ENCODE measurements around the gene KLHL42. TPM values are rescaled to one million over a fixed set of nuclear protein-coding genes. Genes with fewer than 3 reads are reported as not detected.
A peak's percentile ranks its signal among the peaks of the same experiment; 100 is the strongest.
"Not testable (repeated sequence)": the region's sequence is repeated elsewhere in the genome, so short reads cannot be mapped to it uniquely, and the experiment has no call there.

KLHL42 gene
- total RNA-seq (2014; rRNA removed; shearing (Covaris generic); ENCODE audit: low replicate concordance) = 23.7 and 43.9 TPM in 2 replicates

DNA sequence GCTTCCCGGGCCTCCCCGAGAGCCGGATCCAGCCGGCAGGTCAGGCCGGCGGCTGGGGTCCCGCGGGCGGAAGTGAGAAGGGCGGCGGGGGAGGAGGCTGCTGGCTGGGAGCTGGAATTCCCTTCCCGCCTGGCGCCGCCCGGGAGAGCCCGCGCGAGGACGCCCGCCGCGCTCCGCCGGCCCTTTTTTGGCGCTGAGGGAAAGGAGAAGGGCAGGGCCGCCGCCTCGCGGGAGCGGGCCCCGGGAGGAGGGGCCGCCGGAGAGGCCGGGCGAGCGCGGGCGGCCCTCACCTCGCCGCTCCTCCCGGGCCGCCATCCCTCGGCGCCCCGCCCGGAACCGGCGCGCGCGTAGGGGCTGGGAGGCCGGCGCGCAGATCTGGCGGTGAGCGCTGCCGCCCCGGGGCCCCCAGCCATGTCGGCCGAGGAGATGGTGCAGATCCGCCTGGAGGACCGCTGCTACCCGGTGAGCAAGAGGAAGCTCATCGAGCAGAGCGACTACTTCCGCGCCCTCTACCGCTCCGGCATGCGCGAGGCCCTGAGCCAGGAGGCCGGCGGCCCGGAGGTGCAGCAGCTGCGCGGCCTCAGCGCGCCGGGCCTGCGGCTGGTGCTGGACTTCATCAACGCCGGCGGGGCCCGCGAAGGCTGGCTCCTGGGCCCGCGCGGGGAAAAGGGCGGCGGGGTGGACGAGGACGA, at the start of gene KLHL42, which contains the start of gene MANSC4:
Gene KLHL42 (plus strand): TSS at position 314 of the 692 bp plus-strand sequence. CDS start 98 bp downstream, at position 412.
Gene MANSC4 (minus strand): TSS at position 317 of the 692 bp plus-strand sequence. CDS start 8,960 bp downstream, outside the sequence.
- H3K4me3 ChIP-seq (ENCODE audit: low read length) = peak within 1 kb of the TSS; percentile 90
- DNase-seq = peak; percentile 88
- H2AFZ ChIP-seq (ENCODE audit: low read length) = peak within 1 kb of the TSS; percentile 42; the same call in 1 of the 2 replicates
- H3K27me3 ChIP-seq (ENCODE audit: low read length) = no peaks in the 10 kb centered on the region
- peak within 1 kb of the TSS; percentile 88 for H3K4me2 ChIP-seq (ENCODE audit: low read depth, low read length, poor library complexity, severe bottlenecking)
- no peaks in the 10 kb centered on the region for H3K9me2 ChIP-seq (replicated peaks; ENCODE audit: insufficient read depth, low read length)
- H3K27ac ChIP-seq (ENCODE audit: low read length) = peak within 1 kb of the TSS; percentile 51
- H4K20me1 ChIP-seq (ENCODE audit: insufficient read depth, low read depth, low read length) = no peaks in the 10 kb centered on the region
- H3K36me3 ChIP-seq (ENCODE audit: insufficient read depth, low read length) = peaks cover 4% of the 10 kb centered on the region
- peak within 1 kb of the TSS; percentile 88 for H3K9ac ChIP-seq (ENCODE audit: low read length)
- peaks cover 52% of the 10 kb centered on the region for H3K79me2 ChIP-seq (ENCODE audit: low read length)
- peaks cover 34% of the 10 kb centered on the region for H3K4me1 ChIP-seq (ENCODE audit: low read length)
- no peaks in the 10 kb centered on the region for H3K9me3 ChIP-seq (ENCODE audit: low read length)

GRCh38 chr12:27732281-27732680, 47.8 kb upstream of the KLHL42 start:
- DNase-seq = peak; percentile 66
- no peak overlapping the region for H3K27ac ChIP-seq (ENCODE audit: low read length)
- peaks cover 18% of the 10 kb centered on the region; the same call in 1 of the 2 replicates for H3K36me3 ChIP-seq (ENCODE audit: insufficient read depth, low read length)
- H3K9me2 ChIP-seq (replicated peaks; ENCODE audit: insufficient read depth, low read length) = no peaks in the 10 kb centered on the region
- H3K9ac ChIP-seq (ENCODE audit: low read length) = no peak overlapping the region
- H3K79me2 ChIP-seq (ENCODE audit: low read length) = peaks cover 51% of the 10 kb centered on the region
- H2AFZ ChIP-seq (ENCODE audit: low read length) = no peak overlapping the region
- no peaks in the 10 kb centered on the region for H3K27me3 ChIP-seq (ENCODE audit: low read length)
- no peak overlapping the region for H3K4me2 ChIP-seq (ENCODE audit: low read depth, low read length, poor library complexity, severe bottlenecking)
- H3K4me3 ChIP-seq (ENCODE audit: low read length) = no peak overlapping the region
- no peaks in the 10 kb centered on the region for H3K9me3 ChIP-seq (ENCODE audit: low read length)
- no peaks in the 10 kb centered on the region for H3K4me1 ChIP-seq (ENCODE audit: low read length)
- no peaks in the 10 kb centered on the region for H4K20me1 ChIP-seq (ENCODE audit: insufficient read depth, low read depth, low read length)

- Histone ChIP-seq H3K27me3 (ENCODE audit: low read length) (no peaks in the 10 kb centered on the region), H3K9me3 (ENCODE audit: low read length) (no peaks in the 10 kb centered on the region), H4K20me1 (ENCODE audit: insufficient read depth, low read depth, low read length) (no peaks in the 10 kb centered on the region), H3K79me2 (ENCODE audit: low read length) (peaks cover 45% of the 10 kb centered on the region), H3K27ac (ENCODE audit: low read length) (no peak overlapping the region), H3K9me2 (replicated peaks; ENCODE audit: insufficient read depth, low read length) (no peaks in the 10 kb centered on the region), H3K4me1 (ENCODE audit: low read length) (no peaks in the 10 kb centered on the region), H2AFZ (ENCODE audit: low read length) (no peak overlapping the region), H3K4me2 (ENCODE audit: low read depth, low read length, poor library complexity, severe bottlenecking) (no peak overlapping the region), H3K4me3 (ENCODE audit: low read length) (no peak overlapping the region), H3K36me3 (ENCODE audit: insufficient read depth, low read length) (peaks cover 24% of the 10 kb centered on the region; the same call in 1 of the 2 replicates), H3K9ac (ENCODE audit: low read length) (no peak overlapping the region)
- peak; percentile 74 for DNase-seq
Measured at GRCh38 chr12:27733052-27733656, 46.9 kb upstream of the KLHL42 start.

- no peak for DNase-seq
- H3K27me3 ChIP-seq (ENCODE audit: low read length) = no peaks in the 10 kb centered on the region
- no peak overlapping the region for H3K4me2 ChIP-seq (ENCODE audit: low read depth, low read length, poor library complexity, severe bottlenecking)
- peaks cover 25% of the 10 kb centered on the region; the same call in 1 of the 2 replicates for H3K36me3 ChIP-seq (ENCODE audit: insufficient read depth, low read length)
- no peaks in the 10 kb centered on the region for H3K4me1 ChIP-seq (ENCODE audit: low read length)
- no peaks in the 10 kb centered on the region for H4K20me1 ChIP-seq (ENCODE audit: insufficient read depth, low read depth, low read length)
- H2AFZ ChIP-seq (ENCODE audit: low read length) = no peak overlapping the region
- H3K9ac ChIP-seq (ENCODE audit: low read length) = no peak overlapping the region
- no peaks in the 10 kb centered on the region for H3K9me2 ChIP-seq (replicated peaks; ENCODE audit: insufficient read depth, low read length)
- no peak overlapping the region for H3K27ac ChIP-seq (ENCODE audit: low read length)
- H3K9me3 ChIP-seq (ENCODE audit: low read length) = no peaks in the 10 kb centered on the region
- no peak overlapping the region for H3K4me3 ChIP-seq (ENCODE audit: low read length)
- peaks cover 39% of the 10 kb centered on the region for H3K79me2 ChIP-seq (ENCODE audit: low read length)
Measured at GRCh38 chr12:27733791-27734190, 46.2 kb upstream of the KLHL42 start.

- not testable (repeated sequence) for H3K9ac ChIP-seq (ENCODE audit: low read length); H3K27me3 ChIP-seq (ENCODE audit: low read length); H3K9me2 ChIP-seq (replicated peaks; ENCODE audit: insufficient read depth, low read length); H3K4me3 ChIP-seq (ENCODE audit: low read length); H3K9me3 ChIP-seq (ENCODE audit: low read length); H2AFZ ChIP-seq (ENCODE audit: low read length); H4K20me1 ChIP-seq (ENCODE audit: insufficient read depth, low read depth, low read length); DNase-seq; H3K4me1 ChIP-seq (ENCODE audit: low read length); H3K27ac ChIP-seq (ENCODE audit: low read length); H3K4me2 ChIP-seq (ENCODE audit: low read depth, low read length, poor library complexity, severe bottlenecking)
- Histone ChIP-seq H3K36me3 (ENCODE audit: insufficient read depth, low read length) (peaks cover 27% of the 10 kb centered on the region; the same call in 1 of the 2 replicates), H3K79me2 (ENCODE audit: low read length) (peaks cover 34% of the 10 kb centered on the region)
Measured at GRCh38 chr12:27734321-27734720, 45.7 kb upstream of the KLHL42 start.

- H3K4me3 ChIP-seq (ENCODE audit: low read length) = no peak overlapping the region
- H3K9me2 ChIP-seq (replicated peaks; ENCODE audit: insufficient read depth, low read length) = no peaks in the 10 kb centered on the region
- H3K9ac ChIP-seq (ENCODE audit: low read length) = no peak overlapping the region
- no peak overlapping the region for H3K4me2 ChIP-seq (ENCODE audit: low read depth, low read length, poor library complexity, severe bottlenecking)
- no peaks in the 10 kb centered on the region for H3K9me3 ChIP-seq (ENCODE audit: low read length)
- H3K27me3 ChIP-seq (ENCODE audit: low read length) = no peaks in the 10 kb centered on the region
- H3K27ac ChIP-seq (ENCODE audit: low read length) = no peak overlapping the region
- no peak overlapping the region for H2AFZ ChIP-seq (ENCODE audit: low read length)
- peaks cover 53% of the 10 kb centered on the region for H3K79me2 ChIP-seq (ENCODE audit: low read length)
- DNase-seq = no peak
- H4K20me1 ChIP-seq (ENCODE audit: insufficient read depth, low read depth, low read length) = no peaks in the 10 kb centered on the region
- no peaks in the 10 kb centered on the region for H3K4me1 ChIP-seq (ENCODE audit: low read length)
- H3K36me3 ChIP-seq (ENCODE audit: insufficient read depth, low read length) = peaks cover 24% of the 10 kb centered on the region; the same call in 1 of the 2 replicates
Measured at GRCh38 chr12:27743601-27744000, 36.4 kb upstream of the KLHL42 start.

GRCh38 chr12:27745734-27746133, 34.3 kb upstream of the KLHL42 start:
- not testable (repeated sequence) for DNase-seq; H4K20me1 ChIP-seq (ENCODE audit: insufficient read depth, low read depth, low read length); H3K9me3 ChIP-seq (ENCODE audit: low read length); H3K27ac ChIP-seq (ENCODE audit: low read length); H3K4me1 ChIP-seq (ENCODE audit: low read length); H3K4me3 ChIP-seq (ENCODE audit: low read length); H3K4me2 ChIP-seq (ENCODE audit: low read depth, low read length, poor library complexity, severe bottlenecking); H2AFZ ChIP-seq (ENCODE audit: low read length); H3K9me2 ChIP-seq (replicated peaks; ENCODE audit: insufficient read depth, low read length); H3K9ac ChIP-seq (ENCODE audit: low read length); H3K27me3 ChIP-seq (ENCODE audit: low read length)
- peaks cover 54% of the 10 kb centered on the region for H3K79me2 ChIP-seq (ENCODE audit: low read length)
- peaks cover 11% of the 10 kb centered on the region; the same call in 1 of the 2 replicates for H3K36me3 ChIP-seq (ENCODE audit: insufficient read depth, low read length)

- no peaks in the 10 kb centered on the region for H3K9me3 ChIP-seq (ENCODE audit: low read length)
- no peak overlapping the region for H3K4me3 ChIP-seq (ENCODE audit: low read length)
- no peak overlapping the region for H2AFZ ChIP-seq (ENCODE audit: low read length)
- DNase-seq = no peak
- H3K9ac ChIP-seq (ENCODE audit: low read length) = no peak overlapping the region
- no peak overlapping the region for H3K4me2 ChIP-seq (ENCODE audit: low read depth, low read length, poor library complexity, severe bottlenecking)
- H3K27ac ChIP-seq (ENCODE audit: low read length) = no peak overlapping the region
- no peaks in the 10 kb centered on the region for H3K9me2 ChIP-seq (replicated peaks; ENCODE audit: insufficient read depth, low read length)
- H3K36me3 ChIP-seq (ENCODE audit: insufficient read depth, low read length) = peaks cover 5% of the 10 kb centered on the region; the same call in 1 of the 2 replicates
- H3K27me3 ChIP-seq (ENCODE audit: low read length) = no peaks in the 10 kb centered on the region
- H3K79me2 ChIP-seq (ENCODE audit: low read length) = peaks cover 46% of the 10 kb centered on the region
- H3K4me1 ChIP-seq (ENCODE audit: low read length) = no peaks in the 10 kb centered on the region
- H4K20me1 ChIP-seq (ENCODE audit: insufficient read depth, low read depth, low read length) = no peaks in the 10 kb centered on the region
Measured at GRCh38 chr12:27747111-27747820, 32.8 kb upstream of the KLHL42 start.
